Fibroblast of lung (primary cell): ENCODE measurements around the gene HHEX. TPM values are rescaled to one million over a fixed set of nuclear protein-coding genes. Genes with fewer than 3 reads are reported as not detected.

Experiments
- DNase-seq, 2 donors: peaks; one replicate each; pipeline versions ENCODE4 v3.0.0 to v3.0.0-alpha.2; 2010; ENCODE audit warnings: low read depth in 2 of 2
- H2AFZ ChIP-seq: 2 replicates; pipeline ENCODE4 v1.5.1; 2012; ENCODE audit warnings: low read length, control low read depth, inconsistent platforms
- H3K27ac ChIP-seq: 2 replicates; pipeline ENCODE4 v1.5.1; 2011; ENCODE audit warnings: low read length, control low read depth; ENCODE audit not compliant: insufficient read depth
- H3K27me3 ChIP-seq: 2 replicates; pipeline ENCODE4 v1.5.1; 2011; ENCODE audit warnings: mild to moderate bottlenecking, low read length; ENCODE audit not compliant: control insufficient read depth, insufficient read depth
- H3K36me3 ChIP-seq: 2 replicates; pipeline ENCODE4 v1.5.1; 2011; ENCODE audit warnings: low read length; ENCODE audit not compliant: control insufficient read depth, insufficient read depth
- H3K4me1 ChIP-seq: 2 replicates; pipeline ENCODE4 v1.5.1; 2011; ENCODE audit warnings: low read length; ENCODE audit not compliant: control insufficient read depth, insufficient read depth; ENCODE audit errors: extremely low read depth
- H3K4me2 ChIP-seq: 2 replicates; pipeline ENCODE4 v1.5.1; 2011; ENCODE audit warnings: low read length, control low read depth; ENCODE audit not compliant: insufficient read depth; ENCODE audit errors: extremely low read depth
- H3K4me3 ChIP-seq, 4 experiments: fragments of 200-600 bp in 1 of 4; sonication (generic) in 1 of 4; replicated peaks in 1 of 4; 2 replicates each; pipeline ENCODE4 v1.5.1; 2011 to 2016; ENCODE audit warnings: low read length in 4 of 4, low read depth in 3 of 4, mild to moderate bottlenecking in 3 of 4, control low read depth in 2 of 4, inconsistent platforms in 1 of 4, mixed read lengths in 1 of 4; ENCODE audit not compliant: insufficient read depth in 1 of 4; ENCODE audit errors: control extremely low read depth in 1 of 4
- H3K79me2 ChIP-seq: 2 replicates; pipeline ENCODE4 v1.5.1; 2012; ENCODE audit warnings: mild to moderate bottlenecking, low read length, inconsistent platforms; ENCODE audit not compliant: control insufficient read depth, insufficient read depth
- H3K9ac ChIP-seq: 2 replicates; pipeline ENCODE4 v1.5.1; 2011; ENCODE audit warnings: mild to moderate bottlenecking, low read length, control low read depth; ENCODE audit not compliant: insufficient read depth
- H3K9me3 ChIP-seq: 2 replicates; pipeline ENCODE4 v1.5.1; 2012; ENCODE audit warnings: low read depth, low read length; ENCODE audit not compliant: control insufficient read depth, insufficient read depth
- H4K20me1 ChIP-seq: 2 replicates; pipeline ENCODE4 v1.5.1; 2011; ENCODE audit warnings: low read length; ENCODE audit not compliant: control insufficient read depth, insufficient read depth; ENCODE audit errors: extremely low read depth
- EZH2 ChIP-seq: IDR thresholded peaks from 2 replicates; pipeline ENCODE4 v1.5.1; 2012; ENCODE audit warnings: low read length, control low read depth, mild to moderate bottlenecking; ENCODE audit errors: missing control alignments
- polyA plus RNA-seq, 2 donors: library from polyadenylated mRNA; depleted of rRNA in 1 of 2; stranded (reverse) in 1 of 2; unstranded in 1 of 2; fragments of >200 nt; gene quantifications; 2 replicates each; pipeline ENCODE4 v1.2.1, GENCODE V29; 2011 to 2012; ENCODE audit warnings: missing spikeins in 1 of 2
- total RNA-seq: library from RNA; depleted of rRNA; stranded (reverse); fragments of >200 nt; gene quantifications from 2 replicates; pipeline ENCODE4 v1.2.1, GENCODE V29; 2014
- TF ChIP-seq, protein P1 (sequence below), 2 donors: IDR thresholded peaks in 1 of 2; conservative IDR thresholded peaks in 1 of 2; 1 replicate in 1 of 2; 2 replicates in 1 of 2; pipeline ENCODE4 v1.5.1; 2011 to 2012; ENCODE audit warnings: low read length in 2 of 2, control low read depth in 1 of 2, inconsistent platforms in 1 of 2, low read depth in 1 of 2, mild to moderate bottlenecking in 1 of 2

HHEX gene
- total and polyA plus RNA-seq, 2 donors (not counting 1 experiment from before 2014, with no cell fraction given): 2.9 to 3.5 TPM

DNA sequence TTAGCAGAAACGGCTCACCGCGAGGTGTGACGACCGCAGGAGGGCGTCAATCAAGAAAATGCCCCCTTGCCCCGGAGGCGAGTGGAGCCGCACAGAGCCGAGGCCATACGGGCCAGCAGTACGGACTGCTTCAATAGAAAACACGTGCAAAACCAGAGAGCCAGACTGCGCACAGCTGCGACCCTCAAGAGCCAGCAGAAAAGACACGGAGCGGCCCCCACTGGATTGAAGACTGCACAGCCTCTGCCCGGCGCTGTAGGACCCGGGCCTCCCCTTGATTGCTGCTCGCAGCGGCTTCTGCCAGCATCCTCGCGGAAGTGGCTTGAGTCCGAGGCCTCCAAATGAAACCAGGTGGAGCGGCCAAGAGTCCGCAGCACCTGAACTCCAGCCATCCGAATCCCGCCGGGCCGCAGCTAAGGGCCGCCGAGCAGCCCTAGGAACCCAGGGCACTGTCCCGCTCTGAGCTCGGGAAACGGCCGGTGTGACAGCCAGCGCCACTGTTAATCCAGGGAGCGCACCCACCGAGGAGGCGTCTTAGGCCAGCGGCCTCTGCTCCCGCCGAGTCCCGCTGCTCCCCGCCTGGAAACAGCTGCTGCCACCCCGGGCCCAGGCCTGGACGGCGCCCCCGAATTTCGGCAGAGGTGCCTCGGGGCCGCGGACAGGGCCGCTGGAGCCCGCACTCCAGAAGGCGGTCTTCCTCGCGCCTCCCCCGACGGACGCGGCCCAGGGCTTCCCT, 660 bp upstream of the HHEX start:
- Histone ChIP-seq H3K79me2 (peaks cover 5% of the 10 kb centered on the region), H3K27me3 (no peaks in the 10 kb centered on the region), H3K27ac (peak overlapping the region; percentile 46), H3K36me3 (no peaks in the 10 kb centered on the region), H4K20me1 (no peaks in the 10 kb centered on the region), H3K4me3 (peak overlapping the region; percentile 48 to 74 (median 61)), H3K9ac (peak overlapping the region; percentile 68), H3K4me2 (peak overlapping the region; percentile 39), H2AFZ (peak overlapping the region; percentile 71), H3K9me3 (no peaks in the 10 kb centered on the region), H3K4me1 (no peaks in the 10 kb centered on the region)
- TF ChIP-seq, protein P1, sequence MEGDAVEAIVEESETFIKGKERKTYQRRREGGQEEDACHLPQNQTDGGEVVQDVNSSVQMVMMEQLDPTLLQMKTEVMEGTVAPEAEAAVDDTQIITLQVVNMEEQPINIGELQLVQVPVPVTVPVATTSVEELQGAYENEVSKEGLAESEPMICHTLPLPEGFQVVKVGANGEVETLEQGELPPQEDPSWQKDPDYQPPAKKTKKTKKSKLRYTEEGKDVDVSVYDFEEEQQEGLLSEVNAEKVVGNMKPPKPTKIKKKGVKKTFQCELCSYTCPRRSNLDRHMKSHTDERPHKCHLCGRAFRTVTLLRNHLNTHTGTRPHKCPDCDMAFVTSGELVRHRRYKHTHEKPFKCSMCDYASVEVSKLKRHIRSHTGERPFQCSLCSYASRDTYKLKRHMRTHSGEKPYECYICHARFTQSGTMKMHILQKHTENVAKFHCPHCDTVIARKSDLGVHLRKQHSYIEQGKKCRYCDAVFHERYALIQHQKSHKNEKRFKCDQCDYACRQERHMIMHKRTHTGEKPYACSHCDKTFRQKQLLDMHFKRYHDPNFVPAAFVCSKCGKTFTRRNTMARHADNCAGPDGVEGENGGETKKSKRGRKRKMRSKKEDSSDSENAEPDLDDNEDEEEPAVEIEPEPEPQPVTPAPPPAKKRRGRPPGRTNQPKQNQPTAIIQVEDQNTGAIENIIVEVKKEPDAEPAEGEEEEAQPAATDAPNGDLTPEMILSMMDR (conservative IDR thresholded peaks at IDR 0.05 in 1 of 2, IDR thresholded peaks at IDR 0.05 in 1 of 2; ENCODE audit: low read depth in 1 of 2, low read length in 2 of 2): peak in 1 of 2 donors; percentile 6
- peak; percentile 58 for TF ChIP-seq EZH2
- DNase-seq: peak; percentile 48 to 53

DNA sequence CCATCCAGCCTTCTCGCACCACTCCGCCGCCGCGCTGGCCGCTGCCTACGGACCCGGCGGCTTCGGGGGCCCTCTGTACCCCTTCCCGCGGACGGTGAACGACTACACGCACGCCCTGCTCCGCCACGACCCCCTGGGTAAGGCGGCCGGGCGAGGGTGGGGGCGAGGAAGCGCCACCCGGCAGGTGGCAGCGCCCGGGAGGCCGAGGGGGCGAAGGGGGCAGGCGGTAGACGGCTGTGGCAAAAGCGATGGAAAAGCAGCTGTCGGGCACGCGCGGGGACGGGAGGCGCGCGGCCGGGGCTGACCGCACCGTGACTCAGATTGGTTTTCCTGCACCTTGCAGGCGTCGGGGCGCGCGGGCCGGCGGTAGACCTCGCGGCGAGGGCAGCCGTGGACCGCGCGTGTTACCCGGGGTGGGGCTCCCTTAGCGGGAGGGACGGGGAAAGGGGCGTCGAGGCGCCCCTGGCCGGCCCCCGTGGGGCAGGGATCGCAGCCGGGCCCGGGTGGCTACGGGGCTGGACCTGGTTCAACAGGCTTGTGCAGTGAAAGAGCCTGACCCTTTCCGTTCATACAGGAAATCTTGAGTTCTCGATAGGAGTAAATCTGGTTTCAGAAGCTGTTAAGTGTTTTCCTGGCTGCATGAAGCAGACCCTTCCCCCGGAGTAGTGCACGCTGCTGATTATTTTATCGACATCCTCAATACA, 608 bp downstream of the HHEX start:
- peak overlapping the region; percentile 52 to 75 (median 70) for H3K4me3 ChIP-seq
- no peak for TF ChIP-seq EZH2
- TF ChIP-seq, protein P1 (conservative IDR thresholded peaks at IDR 0.05 in 1 of 2, IDR thresholded peaks at IDR 0.05 in 1 of 2; ENCODE audit: low read depth in 1 of 2, low read length in 2 of 2): no peak
- H3K27me3 ChIP-seq: no peaks in the 10 kb centered on the region
- peak; percentile 64 to 75 for DNase-seq
- H3K4me2 ChIP-seq: peak overlapping the region; percentile 23
- H3K9me3 ChIP-seq: no peaks in the 10 kb centered on the region
- H3K9ac ChIP-seq: peak overlapping the region; percentile 57
- H2AFZ ChIP-seq: peak overlapping the region; percentile 70
- no peaks in the 10 kb centered on the region for H4K20me1 ChIP-seq
- peak overlapping the region; percentile 65 for H3K27ac ChIP-seq
- peaks cover 5% of the 10 kb centered on the region for H3K79me2 ChIP-seq
- H3K4me1 ChIP-seq: no peaks in the 10 kb centered on the region
- no peaks in the 10 kb centered on the region for H3K36me3 ChIP-seq

DNA sequence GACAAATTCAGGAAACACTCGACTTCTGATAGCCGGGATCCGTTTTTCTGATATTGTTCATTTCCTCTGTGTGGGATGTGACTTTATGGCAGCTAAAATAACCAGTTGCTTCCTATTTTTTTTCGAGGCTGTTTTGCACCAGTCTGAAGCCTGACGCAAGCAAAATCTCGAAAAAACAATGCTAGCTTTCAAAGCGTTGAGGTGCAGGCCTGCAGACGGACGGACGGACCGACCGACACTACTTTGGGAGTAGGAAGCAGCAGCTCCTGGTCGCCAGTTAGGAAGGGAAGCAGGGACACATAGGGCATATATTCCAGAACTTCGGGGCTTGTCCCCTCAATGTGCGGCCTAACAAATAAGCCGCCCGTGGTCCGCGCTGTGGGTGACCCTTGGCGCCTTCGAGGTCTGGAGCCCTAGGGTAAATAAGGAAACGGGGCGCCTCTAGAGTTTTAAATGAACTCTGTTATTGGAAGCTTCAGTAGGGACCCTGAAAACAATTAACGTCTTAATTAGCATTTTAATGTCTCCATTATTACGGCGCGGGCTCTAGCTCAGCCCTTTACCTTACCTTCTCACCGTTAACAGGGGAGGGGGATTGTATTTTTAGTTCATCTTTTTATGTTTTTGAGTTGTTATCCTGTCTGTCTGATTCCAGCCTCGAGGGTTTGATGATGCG, 1.3 kb downstream of the HHEX start:
- no peaks in the 10 kb centered on the region for H3K9me3 ChIP-seq
- H3K27me3 ChIP-seq: no peaks in the 10 kb centered on the region
- TF ChIP-seq, protein P1 (conservative IDR thresholded peaks at IDR 0.05 in 1 of 2, IDR thresholded peaks at IDR 0.05 in 1 of 2; ENCODE audit: low read depth in 1 of 2, low read length in 2 of 2): no peak
- TF ChIP-seq EZH2: no peak
- H3K79me2 ChIP-seq: peaks cover 5% of the 10 kb centered on the region
- H2AFZ ChIP-seq: no peak overlapping the region
- peak overlapping the region; percentile 51 to 75 (median 70) for H3K4me3 ChIP-seq
- H3K4me1 ChIP-seq: no peaks in the 10 kb centered on the region
- peak overlapping the region; percentile 38 for H3K4me2 ChIP-seq
- DNase-seq: no peak
- no peak overlapping the region for H3K9ac ChIP-seq
- H3K27ac ChIP-seq: no peak overlapping the region
- no peaks in the 10 kb centered on the region for H3K36me3 ChIP-seq
- H4K20me1 ChIP-seq: no peaks in the 10 kb centered on the region
